ENCODE results near the gene IRAG1. TPM values are rescaled to one million over a fixed set of nuclear protein-coding genes. Genes with fewer than 3 reads are reported as not detected.

The IRAG1 gene
- polyA plus RNA-seq, 1 donor: 6.4 TPM

GRCh38 chr11:10664496-10664895 is 29.1 kb downstream of the IRAG1 start:
- no peak for DNase-seq

- no peak for DNase-seq
These were observed 29.6 kb downstream of the IRAG1 start for GRCh38 chr11:10663990-10664389.

GRCh38 chr11:10663365-10663764 is 30.2 kb downstream of the IRAG1 start:
- no peak for DNase-seq

GRCh38 chr11:10660323-10660722 is 33.2 kb downstream of the IRAG1 start:
- no peak for DNase-seq

GRCh38 chr11:10659339-10660216 is 34.0 kb downstream of the IRAG1 start:
- DNase-seq: no peak

- no peak for DNase-seq
These were observed 34.8 kb downstream of the IRAG1 start for GRCh38 chr11:10658621-10659338.

- no peak for DNase-seq
These were observed 36.0 kb downstream of the IRAG1 start for GRCh38 chr11:10657308-10658271.

- no peak for DNase-seq
These were observed 37.5 kb downstream of the IRAG1 start for GRCh38 chr11:10655943-10656576.

GRCh38 chr11:10655227-10655626 is 38.3 kb downstream of the IRAG1 start:
- no peak for DNase-seq

- DNase-seq: no peak
These were observed 38.8 kb downstream of the IRAG1 start for GRCh38 chr11:10654811-10655150.

- DNase-seq: no peak
These were observed 39.4 kb downstream of the IRAG1 start for GRCh38 chr11:10653946-10654810.

- DNase-seq: no peak
These were observed 40.3 kb downstream of the IRAG1 start for GRCh38 chr11:10653261-10653660.

- DNase-seq: no peak
These were observed 41.7 kb downstream of the IRAG1 start for GRCh38 chr11:10651656-10652361.

- no peak for DNase-seq
These were observed 42.9 kb downstream of the IRAG1 start for GRCh38 chr11:10650630-10651029.

- DNase-seq: no peak
These were observed 43.4 kb downstream of the IRAG1 start for GRCh38 chr11:10650166-10650565.

- no peak for DNase-seq
These were observed 44.7 kb downstream of the IRAG1 start for GRCh38 chr11:10648871-10649270.

GRCh38 chr11:10646681-10647355 is 46.7 kb downstream of the IRAG1 start:
- DNase-seq: no peak

- DNase-seq: no peak
These were observed 47.5 kb downstream of the IRAG1 start for GRCh38 chr11:10646005-10646404.

- no peak for DNase-seq
These were observed 48.3 kb downstream of the IRAG1 start for GRCh38 chr11:10645212-10645795.
